ENCODE results near the gene AK9. TPM values are rescaled to one million over a fixed set of nuclear protein-coding genes. Genes with fewer than 3 reads are reported as not detected.

AK9 gene
- polyA plus RNA-seq, 1 donor from 2014 or later = 27.7 TPM

DNA sequence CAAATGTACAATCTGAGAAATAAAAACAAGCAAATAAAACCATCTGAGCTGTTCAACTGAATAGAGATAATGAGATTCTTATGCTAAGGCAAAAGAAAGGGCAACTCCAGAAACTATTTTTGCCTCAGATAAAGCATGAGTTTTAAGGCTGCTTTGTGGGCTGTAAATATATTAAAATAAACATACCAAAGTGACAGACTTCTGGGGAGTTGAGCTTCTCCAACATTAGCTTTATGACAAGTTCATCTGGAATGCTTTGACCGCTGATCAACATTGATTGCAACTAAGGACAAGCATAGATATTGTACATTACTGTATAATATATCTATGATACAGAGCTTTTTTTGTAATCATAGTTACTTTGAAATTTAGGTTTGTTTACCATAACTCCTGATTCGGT lies 19.3 kb downstream of the AK9 start:
- H3K27ac ChIP-seq (ENCODE audit: low read length) = no peak overlapping the region
- no peaks in the 10 kb centered on the region for H3K9me3 ChIP-seq (ENCODE audit: low read length)
- H3K4me2 ChIP-seq (ENCODE audit: low read length) = no peak overlapping the region
- H3F3A ChIP-seq (ENCODE audit: insufficient read depth, low read length, poor library complexity, severe bottlenecking) = no peaks in the 10 kb centered on the region
- TF ChIP-seq MXI1 (conservative IDR thresholded peaks at IDR 0.05; ENCODE audit: poor library complexity, severe bottlenecking) = no peak
- no peak for TF ChIP-seq REST (IDR thresholded peaks at IDR 0.05; ENCODE audit: borderline replicate concordance)
- no peak for TF ChIP-seq POLR2AphosphoS5 (IDR thresholded peaks at IDR 0.05)
- no peak for TF ChIP-seq EP300 (conservative IDR thresholded peaks at IDR 0.05; ENCODE audit: poor library complexity, severe bottlenecking)
- no peak for TF ChIP-seq RAD21 (conservative IDR thresholded peaks at IDR 0.05)
- no peak for TF ChIP-seq EZH2 (IDR thresholded peaks at IDR 0.05; ENCODE audit: borderline replicate concordance, insufficient read depth, low read length, poor library complexity, severe bottlenecking)
- TF ChIP-seq TAF1 (IDR thresholded peaks at IDR 0.05; ENCODE audit: low read depth) = no peak
- TF ChIP-seq SMC3 (conservative IDR thresholded peaks at IDR 0.05; ENCODE audit: poor library complexity) = no peak
- TF ChIP-seq CTCF (IDR thresholded peaks at IDR 0.05; ENCODE audit: poor library complexity, severe bottlenecking) = no peak
- no peaks in the 10 kb centered on the region for H3K9me2 ChIP-seq (ENCODE audit: insufficient read depth, low read length)
- no peak overlapping the region for H3K4me3 ChIP-seq (ENCODE audit: low read length)
- no peaks in the 10 kb centered on the region for H3K79me2 ChIP-seq (replicated peaks; ENCODE audit: insufficient read depth, low read length)
- H2AFZ ChIP-seq (ENCODE audit: low read depth, low read length) = no peak overlapping the region
- H3K27me3 ChIP-seq (ENCODE audit: insufficient read depth, low read depth, low read length) = no peaks in the 10 kb centered on the region
- H3K9ac ChIP-seq (ENCODE audit: low read length) = no peak overlapping the region
- H4K20me1 ChIP-seq (ENCODE audit: insufficient read depth) = no peaks in the 10 kb centered on the region
- no peaks in the 10 kb centered on the region for H3K36me3 ChIP-seq (ENCODE audit: insufficient read depth, low read length)

- H3K4me2 ChIP-seq (ENCODE audit: low read length) = no peak overlapping the region
- H4K20me1 ChIP-seq (ENCODE audit: insufficient read depth) = no peaks in the 10 kb centered on the region
- no peaks in the 10 kb centered on the region for H3K9me3 ChIP-seq (ENCODE audit: low read length)
- H3K9ac ChIP-seq (ENCODE audit: low read length) = no peak overlapping the region
- no peak overlapping the region for H3K27ac ChIP-seq (ENCODE audit: low read length)
- H2AFZ ChIP-seq (ENCODE audit: low read depth, low read length) = no peak overlapping the region
- no peaks in the 10 kb centered on the region for H3F3A ChIP-seq (ENCODE audit: insufficient read depth, low read length, poor library complexity, severe bottlenecking)
- H3K36me3 ChIP-seq (ENCODE audit: insufficient read depth, low read length) = no peaks in the 10 kb centered on the region
- H3K27me3 ChIP-seq (ENCODE audit: insufficient read depth, low read depth, low read length) = no peaks in the 10 kb centered on the region
- no peaks in the 10 kb centered on the region for H3K79me2 ChIP-seq (replicated peaks; ENCODE audit: insufficient read depth, low read length)
- no peak overlapping the region for H3K4me3 ChIP-seq (ENCODE audit: low read length)
- no peaks in the 10 kb centered on the region for H3K9me2 ChIP-seq (ENCODE audit: insufficient read depth, low read length)
- TF ChIP-seq MXI1 (conservative IDR thresholded peaks at IDR 0.05; ENCODE audit: poor library complexity, severe bottlenecking) (no peak), POLR2AphosphoS5 (IDR thresholded peaks at IDR 0.05) (no peak), REST (IDR thresholded peaks at IDR 0.05; ENCODE audit: borderline replicate concordance) (no peak), RAD21 (conservative IDR thresholded peaks at IDR 0.05) (no peak), EP300 (conservative IDR thresholded peaks at IDR 0.05; ENCODE audit: poor library complexity, severe bottlenecking) (no peak), TAF1 (IDR thresholded peaks at IDR 0.05; ENCODE audit: low read depth) (no peak), SMC3 (conservative IDR thresholded peaks at IDR 0.05; ENCODE audit: poor library complexity) (no peak), EZH2 (IDR thresholded peaks at IDR 0.05; ENCODE audit: borderline replicate concordance, insufficient read depth, low read length, poor library complexity, severe bottlenecking) (no peak), CTCF (IDR thresholded peaks at IDR 0.05; ENCODE audit: poor library complexity, severe bottlenecking) (no peak)
These were observed 21.2 kb downstream of the AK9 start for GRCh38 chr6:109669811-109670210.

Data from neural cell (in vitro differentiated cells).